Activated T-helper 1 cell treated with anti-CD3 and anti-CD28 coated beads, Interleukin-2, amount 50 U/mL, for 16 hours (primary cell): Measurements from ENCODE around the gene UROD.
"Not testable (repeated sequence)": the region's sequence is repeated elsewhere in the genome, so short reads cannot be mapped to it uniquely, and the experiment has no call there.

Source experiments
- DNase-seq, 2 donors: peaks; one replicate each; pipeline ENCODE4 v3.0.0-alpha.2; 2020; ENCODE audit warnings: low read depth in 1 of 2, low spot score in 1 of 2

UROD gene

GRCh38 chr1:45038240-45038639, 26.2 kb downstream of the UROD start:
- DNase-seq = no peak

GRCh38 chr1:45038661-45039364, 26.8 kb downstream of the UROD start:
- no peak for DNase-seq

GRCh38 chr1:45040297-45040696, 28.2 kb downstream of the UROD start:
- DNase-seq = no peak

- no peak for DNase-seq
Observed at GRCh38 chr1:45043094-45043493, 31.0 kb downstream of the UROD start.

- no peak for DNase-seq
Observed at GRCh38 chr1:45044916-45045315, 32.9 kb downstream of the UROD start.

- no peak for DNase-seq
Observed at GRCh38 chr1:45047032-45047431, 35.0 kb downstream of the UROD start.

- no peak for DNase-seq
Observed at GRCh38 chr1:45051005-45051772, 39.1 kb downstream of the UROD start.

GRCh38 chr1:45057542-45057941, 45.5 kb downstream of the UROD start:
- DNase-seq = no peak

- no peak for DNase-seq
Observed at GRCh38 chr1:45059829-45060228, 47.8 kb downstream of the UROD start.

GRCh38 chr1:45062463-45062862, 50.4 kb downstream of the UROD start:
- DNase-seq = not testable (repeated sequence)

- no peak for DNase-seq
Observed at GRCh38 chr1:45065083-45065482, 53.0 kb downstream of the UROD start.
